ENCODE results near the gene SMIM38. TPM values are rescaled to one million over a fixed set of nuclear protein-coding genes. Genes with fewer than 3 reads are reported as not detected.

The SMIM38 gene
- total and polyA plus RNA-seq, 2 donors (not counting 1 experiment from before 2014, with no cell fraction given) = 1.2 to 1.6 TPM

- no peaks in the 10 kb centered on the region for H3K27me3 ChIP-seq (replicated peaks in 1 of 4; ENCODE audit: control extremely low read depth in 1 of 4, control insufficient read depth in 3 of 4, insufficient read depth in 4 of 4, low read length in 3 of 4)
- ATAC-seq (ENCODE audit: low read depth) (no peak), DNase-seq (no peak)
- H3K9me3 ChIP-seq (ENCODE audit: control extremely low read depth in 1 of 3, control insufficient read depth in 2 of 3, insufficient read depth in 1 of 3, low read length in 2 of 3) = peaks cover 0 to 19% (median 5%) of the 10 kb centered on the region in 3 donors
- H2AFZ ChIP-seq (ENCODE audit: insufficient read depth, low read depth, low read length, poor library complexity, severe bottlenecking) = no peak overlapping the region
- WGBS (ENCODE audit: insufficient coverage) = 87% methylated on average over 17 of the region's 18 CpGs
- Mint-ChIP-seq H3K4me1 (no peaks in the 10 kb centered on the region), H3K9me3 (ENCODE audit: insufficient read depth) (peaks cover 10% of the 10 kb centered on the region), H3K4me3 (no peak overlapping the region), H3K27ac (no peak overlapping the region), H3K27me3 (peaks cover 10% of the 10 kb centered on the region)
- no peak overlapping the region for H3K4me2 ChIP-seq (replicated peaks; ENCODE audit: low read depth, low read length, poor library complexity, severe bottlenecking)
- no peaks in the 10 kb centered on the region for H4K20me1 ChIP-seq (ENCODE audit: control insufficient read depth, insufficient read depth, low read length, poor library complexity, severe bottlenecking)
- no peak overlapping the region for H3K27ac ChIP-seq (ENCODE audit: low read length in 2 of 2)
- no peak overlapping the region for H3K4me3 ChIP-seq (ENCODE audit: control extremely low read depth in 1 of 5, extremely low read depth in 1 of 5, insufficient read depth in 1 of 5, low read depth in 2 of 5, low read length in 4 of 5)
- POLR2A ChIA-PET = no interaction called here
- intact Hi-C loops (cut with micrococcal nuclease) = no loop called here
- TF ChIP-seq CTCF (IDR thresholded peaks at IDR 0.05) (no peak), EZH2 (IDR thresholded peaks at IDR 0.05; ENCODE audit: borderline replicate concordance, insufficient read depth, low read depth, low read length, poor library complexity, severe bottlenecking) (no peak)
- H3K9ac ChIP-seq (ENCODE audit: low read length) = no peak overlapping the region
- no peaks in the 10 kb centered on the region for H3K36me3 ChIP-seq (replicated peaks in 1 of 2; ENCODE audit: control extremely low read depth in 1 of 2, control insufficient read depth in 1 of 2, extremely low read depth in 1 of 2, insufficient read depth in 2 of 2, low read length in 1 of 2)
- H3K79me2 ChIP-seq (ENCODE audit: control insufficient read depth, insufficient read depth, low read length) = no peaks in the 10 kb centered on the region
- H3K4me1 ChIP-seq (ENCODE audit: control insufficient read depth in 2 of 2, insufficient read depth in 2 of 2, low read length in 2 of 2) = no peaks in the 10 kb centered on the region
- CTCF ChIA-PET = no interaction called here
These were observed 35.2 kb downstream of the SMIM38 start for GRCh38 chr11:69190796-69191536.

- H3K79me2 ChIP-seq (ENCODE audit: control insufficient read depth, insufficient read depth, low read length) = no peaks in the 10 kb centered on the region
- no peaks in the 10 kb centered on the region for H4K20me1 ChIP-seq (ENCODE audit: control insufficient read depth, insufficient read depth, low read length, poor library complexity, severe bottlenecking)
- no peak overlapping the region for H3K4me3 ChIP-seq (ENCODE audit: control extremely low read depth in 1 of 5, extremely low read depth in 1 of 5, insufficient read depth in 1 of 5, low read depth in 2 of 5, low read length in 4 of 5)
- no peak overlapping the region for H3K27ac ChIP-seq (ENCODE audit: low read length in 2 of 2)
- no peaks in the 10 kb centered on the region for H3K4me1 Mint-ChIP-seq
- no peak for ATAC-seq (ENCODE audit: low read depth)
- H3K27me3 Mint-ChIP-seq = peaks cover 10% of the 10 kb centered on the region
- H3K27ac Mint-ChIP-seq = no peak overlapping the region
- 63% methylated on average over 17 of the region's 17 CpGs for WGBS (ENCODE audit: insufficient coverage)
- H2AFZ ChIP-seq (ENCODE audit: insufficient read depth, low read depth, low read length, poor library complexity, severe bottlenecking) = no peak overlapping the region
- CTCF ChIA-PET = no interaction called here
- POLR2A ChIA-PET = no interaction called here
- DNase-seq = no peak
- no peaks in the 10 kb centered on the region for H3K27me3 ChIP-seq (replicated peaks in 1 of 4; ENCODE audit: control extremely low read depth in 1 of 4, control insufficient read depth in 3 of 4, insufficient read depth in 4 of 4, low read length in 3 of 4)
- H3K9ac ChIP-seq (ENCODE audit: low read length) = no peak overlapping the region
- H3K36me3 ChIP-seq (replicated peaks in 1 of 2; ENCODE audit: control extremely low read depth in 1 of 2, control insufficient read depth in 1 of 2, extremely low read depth in 1 of 2, insufficient read depth in 2 of 2, low read length in 1 of 2) = no peaks in the 10 kb centered on the region
- intact Hi-C loops (cut with micrococcal nuclease) = no loop called here
- H3K9me3 ChIP-seq (ENCODE audit: control extremely low read depth in 1 of 3, control insufficient read depth in 2 of 3, insufficient read depth in 1 of 3, low read length in 2 of 3) = peaks cover 0 to 15% (median 5%) of the 10 kb centered on the region in 3 donors
- H3K4me3 Mint-ChIP-seq = no peak overlapping the region
- H3K4me1 ChIP-seq (ENCODE audit: control insufficient read depth in 2 of 2, insufficient read depth in 2 of 2, low read length in 2 of 2) = no peaks in the 10 kb centered on the region
- no peak for TF ChIP-seq CTCF (IDR thresholded peaks at IDR 0.05)
- no peak for TF ChIP-seq EZH2 (IDR thresholded peaks at IDR 0.05; ENCODE audit: borderline replicate concordance, insufficient read depth, low read depth, low read length, poor library complexity, severe bottlenecking)
- H3K9me3 Mint-ChIP-seq (ENCODE audit: insufficient read depth) = peaks cover 10% of the 10 kb centered on the region
- H3K4me2 ChIP-seq (replicated peaks; ENCODE audit: low read depth, low read length, poor library complexity, severe bottlenecking) = no peak overlapping the region
These were observed 36.6 kb downstream of the SMIM38 start for GRCh38 chr11:69192301-69192721.

Measured in B cell (primary cell).